ENCODE measurements around the gene CPEB4. TPM values are rescaled to one million over a fixed set of nuclear protein-coding genes. Genes with fewer than 3 reads are reported as not detected.

Gene CPEB4
- total and polyA plus RNA-seq, 9 of the 15 experiments (the other 6 are each of a cell fraction or from before 2014, with no cell fraction given) = 7.4 to 21.3 (median 12.4) TPM

DNA sequence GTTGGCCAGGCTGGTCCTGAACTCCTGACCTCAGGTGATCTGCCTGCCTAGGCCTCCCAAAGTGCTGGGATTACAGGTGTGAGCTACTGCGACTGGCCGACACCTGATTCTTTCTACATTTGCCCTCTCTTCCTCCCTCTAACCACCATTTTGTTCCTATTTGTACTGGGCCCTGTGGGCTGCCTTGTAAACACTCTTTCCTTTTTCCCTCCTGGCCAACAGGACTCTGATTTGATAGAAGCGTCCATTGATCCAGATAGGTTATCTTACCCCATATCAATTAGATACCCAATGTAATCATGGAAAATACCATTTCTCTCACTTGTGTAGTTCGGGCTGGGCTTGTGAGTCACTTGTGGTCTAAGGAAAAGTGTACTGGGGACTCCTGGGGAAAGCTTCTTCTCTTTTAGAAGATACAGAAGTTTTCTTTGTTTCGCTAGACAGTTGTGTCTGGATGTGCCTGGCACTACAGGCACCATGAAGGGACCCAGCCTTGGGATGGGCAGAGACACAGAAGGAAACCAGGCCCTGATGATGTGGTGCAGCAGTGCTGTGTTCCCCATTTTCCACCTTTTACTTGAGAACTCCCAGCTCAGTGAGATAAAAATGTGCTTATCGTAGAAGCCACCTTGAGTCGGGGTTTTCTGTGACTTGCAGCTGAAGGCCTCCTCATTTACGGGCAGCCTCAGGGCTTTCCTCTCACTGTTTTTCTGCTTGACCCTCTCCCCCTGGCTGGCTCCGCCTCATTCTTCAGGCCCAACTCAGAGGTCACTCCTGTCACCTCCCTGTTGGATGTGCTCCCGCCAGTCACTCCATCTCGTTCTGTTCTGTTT is 32.8 kb upstream of the CPEB4 start (continued):
- TF ChIP-seq, protein P1, sequence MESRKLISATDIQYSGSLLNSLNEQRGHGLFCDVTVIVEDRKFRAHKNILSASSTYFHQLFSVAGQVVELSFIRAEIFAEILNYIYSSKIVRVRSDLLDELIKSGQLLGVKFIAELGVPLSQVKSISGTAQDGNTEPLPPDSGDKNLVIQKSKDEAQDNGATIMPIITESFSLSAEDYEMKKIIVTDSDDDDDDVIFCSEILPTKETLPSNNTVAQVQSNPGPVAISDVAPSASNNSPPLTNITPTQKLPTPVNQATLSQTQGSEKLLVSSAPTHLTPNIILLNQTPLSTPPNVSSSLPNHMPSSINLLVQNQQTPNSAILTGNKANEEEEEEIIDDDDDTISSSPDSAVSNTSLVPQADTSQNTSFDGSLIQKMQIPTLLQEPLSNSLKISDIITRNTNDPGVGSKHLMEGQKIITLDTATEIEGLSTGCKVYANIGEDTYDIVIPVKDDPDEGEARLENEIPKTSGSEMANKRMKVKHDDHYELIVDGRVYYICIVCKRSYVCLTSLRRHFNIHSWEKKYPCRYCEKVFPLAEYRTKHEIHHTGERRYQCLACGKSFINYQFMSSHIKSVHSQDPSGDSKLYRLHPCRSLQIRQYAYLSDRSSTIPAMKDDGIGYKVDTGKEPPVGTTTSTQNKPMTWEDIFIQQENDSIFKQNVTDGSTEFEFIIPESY (CRISPR knock-in tag; IDR thresholded peaks at IDR 0.05) = 0 out of 2 replicates have a peak, but pooled peaks have one; percentile 13
- TF ChIP-seq ZNF184 (CRISPR knock-in tag; IDR thresholded peaks at IDR 0.05) (no peak), HEY1 (CRISPR knock-in tag; IDR thresholded peaks at IDR 0.05; ENCODE audit: borderline replicate concordance) (no peak), SMAD1 (IDR thresholded peaks at IDR 0.05; ENCODE audit: low read depth, low read length, partially characterized antibody) (no peak), SAP30 (IDR thresholded peaks at IDR 0.05; ENCODE audit: borderline replicate concordance, insufficient read depth, low read depth, low read length, poor library complexity, severe bottlenecking) (no peak), CEBPG (CRISPR knock-in tag; IDR thresholded peaks at IDR 0.05) (no peak), CEBPG (tag; conservative IDR thresholded peaks at IDR 0.05 in 1 of 2, IDR thresholded peaks at IDR 0.05 in 1 of 2) (no peak), ERF (CRISPR knock-in tag; IDR thresholded peaks at IDR 0.05) (no peak), NR3C1 (CRISPR knock-in tag; IDR thresholded peaks at IDR 0.05) (no peak), ETV6 (IDR thresholded peaks at IDR 0.05; ENCODE audit: borderline replicate concordance in 1 of 2, low read depth in 2 of 2, low read length in 1 of 2) (peak in 1 of 2 experiments; percentile 60; a peak in 1 of 4 replicates), ETV6 (CRISPR knock-in tag; IDR thresholded peaks at IDR 0.05; ENCODE audit: borderline replicate concordance) (no peak), HDAC2 (IDR thresholded peaks at IDR 0.05) (peak; percentile 84), ZNF12 (CRISPR knock-in tag; IDR thresholded peaks at IDR 0.05) (no peak), PRMT5 (CRISPR knock-in tag; IDR thresholded peaks at IDR 0.05) (no peak), STAG1 (CRISPR knock-in tag; IDR thresholded peaks at IDR 0.05; ENCODE audit: borderline replicate concordance) (no peak), SNRNP70 (optimal IDR thresholded peaks at IDR 0.05; ENCODE audit: low read depth, low read length) (no peak), LEF1 (IDR thresholded peaks at IDR 0.05) (peak; percentile 83), YY1 (IDR thresholded peaks at IDR 0.05; ENCODE audit: borderline replicate concordance in 1 of 3, control insufficient read depth in 1 of 3, extremely low read depth in 1 of 3, insufficient read depth in 3 of 3, insufficient read length in 1 of 3, insufficient replicate concordance in 2 of 3, low read depth in 1 of 3, low read length in 2 of 3) (peak in 1 of 3 experiments; percentile 53), ZNF3 (CRISPR knock-in tag; IDR thresholded peaks at IDR 0.05) (no peak), TCF3 (CRISPR knock-in tag; IDR thresholded peaks at IDR 0.05) (peak; percentile 98), ZNF24 (IDR thresholded peaks at IDR 0.05) (peak; percentile 41; the same call in 1 of the 2 replicates)
- TF ChIP-seq, protein P2, sequence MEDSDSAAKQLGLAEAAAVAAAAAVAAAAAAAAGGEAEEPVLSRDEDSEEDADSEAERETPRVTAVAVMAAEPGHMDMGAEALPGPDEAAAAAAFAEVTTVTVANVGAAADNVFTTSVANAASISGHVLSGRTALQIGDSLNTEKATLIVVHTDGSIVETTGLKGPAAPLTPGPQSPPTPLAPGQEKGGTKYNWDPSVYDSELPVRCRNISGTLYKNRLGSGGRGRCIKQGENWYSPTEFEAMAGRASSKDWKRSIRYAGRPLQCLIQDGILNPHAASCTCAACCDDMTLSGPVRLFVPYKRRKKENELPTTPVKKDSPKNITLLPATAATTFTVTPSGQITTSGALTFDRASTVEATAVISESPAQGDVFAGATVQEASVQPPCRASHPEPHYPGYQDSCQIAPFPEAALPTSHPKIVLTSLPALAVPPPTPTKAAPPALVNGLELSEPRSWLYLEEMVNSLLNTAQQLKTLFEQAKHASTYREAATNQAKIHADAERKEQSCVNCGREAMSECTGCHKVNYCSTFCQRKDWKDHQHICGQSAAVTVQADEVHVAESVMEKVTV (CRISPR knock-in tag; IDR thresholded peaks at IDR 0.05) = no peak; the same call in 1 of the 2 replicates
- TF ChIP-seq, protein P3, sequence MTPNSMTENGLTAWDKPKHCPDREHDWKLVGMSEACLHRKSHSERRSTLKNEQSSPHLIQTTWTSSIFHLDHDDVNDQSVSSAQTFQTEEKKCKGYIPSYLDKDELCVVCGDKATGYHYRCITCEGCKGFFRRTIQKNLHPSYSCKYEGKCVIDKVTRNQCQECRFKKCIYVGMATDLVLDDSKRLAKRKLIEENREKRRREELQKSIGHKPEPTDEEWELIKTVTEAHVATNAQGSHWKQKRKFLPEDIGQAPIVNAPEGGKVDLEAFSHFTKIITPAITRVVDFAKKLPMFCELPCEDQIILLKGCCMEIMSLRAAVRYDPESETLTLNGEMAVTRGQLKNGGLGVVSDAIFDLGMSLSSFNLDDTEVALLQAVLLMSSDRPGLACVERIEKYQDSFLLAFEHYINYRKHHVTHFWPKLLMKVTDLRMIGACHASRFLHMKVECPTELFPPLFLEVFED (CRISPR knock-in tag; conservative IDR thresholded peaks at IDR 0.05) = no peak
